HepG2 (cell line): ENCODE measurements around the gene RARRES1. TPM values are rescaled to one million over a fixed set of nuclear protein-coding genes. Genes with fewer than 3 reads are reported as not detected.

Experiments
- ATAC-seq: fragments of 200-7000 bp; cut with Tn5 transposase; 3 replicates; pipeline ENCODE4 v1.9.1; 2020; ENCODE audit warnings: mild to moderate bottlenecking, moderate library complexity
- BruUV-seq: library from RNA; stranded (reverse); fragments of 400-500 nt; replicated peaks from 2 replicates; lab custom pipeline; 2021; lab: Mats Ljungman, UMichigan
- CTCF ChIA-PET: fragments of 300-600 bp; formaldehyde crosslinking; extraction: SDS; loops from one replicate; lab custom pipeline; 2021; ENCODE audit warnings: low total read pairs, inconsistent platforms, low intra/inter-chr PET ratio; lab: Yijun Ruan, JAX
- POLR2A ChIA-PET: fragments of 350-600 bp; sonication (Branson Sonifier 250); formaldehyde crosslinking; loops from one replicate; lab custom pipeline; 2020; ENCODE audit warnings: antibody characterized with exemption, inconsistent platforms; lab: Yijun Ruan, JAX
- DNase-seq: peaks from one replicate; pipeline ENCODE4 v3.0.0-alpha.2; 2015; ENCODE audit warnings: low spot score
- FAIRE-seq: peaks from 3 replicates; lab custom pipeline; 2011; peaks lifted over from hg19 to GRCh38; lab: Jason Lieb, UNC
- H2AFZ ChIP-seq: one replicate; pipeline ENCODE4 v1.6.1; 2011; ENCODE audit warnings: low read length, inconsistent platforms
- H3K27ac ChIP-seq: fragments of 300-600 bp; 3 replicates; pipeline ENCODE4 v1.8.0; 2011; ENCODE audit warnings: mixed run types, mild to moderate bottlenecking, mixed read lengths, low read length, inconsistent platforms; ENCODE audit not compliant: insufficient read depth; ENCODE audit errors: extremely low read length
- H3K27me3 ChIP-seq, 2 experiments: fragments of 200-600 bp in 1 of 2; 2 replicates in 1 of 2; 3 replicates in 1 of 2; pipeline versions ENCODE4 v1.6.0 to v1.8.0; 2011; ENCODE audit warnings: low read length in 2 of 2, mild to moderate bottlenecking in 2 of 2, moderate library complexity in 2 of 2, inconsistent platforms in 1 of 2; ENCODE audit not compliant: insufficient read depth in 2 of 2, control insufficient read depth in 1 of 2
- H3K36me3 ChIP-seq, 2 experiments: fragments of 200-600 bp in 1 of 2; replicated peaks in 1 of 2; 2 replicates in 1 of 2; 3 replicates in 1 of 2; pipeline versions ENCODE4 v1.5.1 to v1.8.0; 2011; ENCODE audit warnings: low read length in 2 of 2, inconsistent platforms in 1 of 2; ENCODE audit not compliant: insufficient read depth in 2 of 2, control insufficient read depth in 1 of 2
- H3K4me1 ChIP-seq: 2 replicates; pipeline ENCODE4 v1.5.1; 2012; ENCODE audit warnings: low read length, inconsistent platforms; ENCODE audit not compliant: insufficient read depth
- H3K4me2 ChIP-seq: 2 replicates; pipeline ENCODE4 v1.6.0; 2011; ENCODE audit warnings: low read depth, low read length, inconsistent platforms
- H3K4me3 ChIP-seq, 3 experiments: fragments of 200-600 bp in 1 of 3; sonication (generic), shearing (Covaris generic) in 1 of 3; replicated peaks in 1 of 3; 2 replicates each; pipeline ENCODE4 v1.5.1; 2011 to 2016; ENCODE audit warnings: low read length in 3 of 3, inconsistent platforms in 2 of 3, low read depth in 2 of 3, mild to moderate bottlenecking in 2 of 3, control low read depth in 1 of 3, mixed read lengths in 1 of 3; ENCODE audit not compliant: insufficient read depth in 1 of 3
- H3K79me2 ChIP-seq: one replicate; pipeline ENCODE4 v1.6.1; 2011; ENCODE audit warnings: low read length, inconsistent platforms; ENCODE audit not compliant: insufficient read depth
- H3K9ac ChIP-seq: 2 replicates; pipeline ENCODE4 v1.6.0; 2011; ENCODE audit warnings: mild to moderate bottlenecking, low read depth, low read length, inconsistent platforms; ENCODE audit not compliant: insufficient read depth
- H3K9me3 ChIP-seq: 2 replicates; pipeline ENCODE4 v1.5.1; 2012; ENCODE audit warnings: mild to moderate bottlenecking, low read length
- H4K20me1 ChIP-seq: 2 replicates; pipeline ENCODE4 v1.6.0; 2011; ENCODE audit warnings: inconsistent platforms, mild to moderate bottlenecking, low read length, moderate library complexity; ENCODE audit not compliant: insufficient read depth
- BRD4 ChIP-seq: sonication (generic); formaldehyde crosslinking; IDR thresholded peaks from 2 replicates; pipeline ENCODE4 v1.4.0; 2020; ENCODE audit warnings: missing genetic modification reagents
- GATA4 ChIP-seq: sonication (generic); IDR thresholded peaks from 2 replicates; pipeline ENCODE4 v1.6.1; 2016; ENCODE audit warnings: antibody characterized with exemption, low read depth, borderline replicate concordance
- GATAD2A ChIP-seq: IDR thresholded peaks from 2 replicates; pipeline ENCODE4 v1.6.1; 2016
- GFI1 ChIP-seq: sonication (generic); formaldehyde crosslinking; IDR thresholded peaks from 2 replicates; pipeline ENCODE4 v1.5.0; 2020; ENCODE audit warnings: missing genetic modification reagents, mild to moderate bottlenecking, borderline replicate concordance
- HDAC2 ChIP-seq: sonication (generic); formaldehyde crosslinking; IDR thresholded peaks from 2 replicates; pipeline ENCODE4 v1.4.0; 2020; ENCODE audit warnings: missing genetic modification reagents
- IKZF4 ChIP-seq: sonication (generic); formaldehyde crosslinking; IDR thresholded peaks from 2 replicates; pipeline ENCODE4 v1.5.1; 2020; ENCODE audit warnings: borderline replicate concordance, mild to moderate bottlenecking, low read depth, missing genetic modification reagents; ENCODE audit errors: not compliant biosample characterization
- JDP2 ChIP-seq: sonication (generic); formaldehyde crosslinking; IDR thresholded peaks from 2 replicates; pipeline ENCODE4 v1.8.1; 2022; ENCODE audit warnings: missing genetic modification reagents, borderline replicate concordance
- POLR2AphosphoS5 ChIP-seq: IDR thresholded peaks from 2 replicates; pipeline ENCODE4 v1.6.1; 2012; ENCODE audit warnings: low read depth, low read length
- REPIN1 ChIP-seq: sonication (generic); formaldehyde crosslinking; IDR thresholded peaks from 2 replicates; pipeline ENCODE4 v1.8.0; 2022; ENCODE audit warnings: missing genetic modification reagents, low read depth, mild to moderate bottlenecking, borderline replicate concordance
- RXRB ChIP-seq: IDR thresholded peaks from 2 replicates; pipeline ENCODE4 v1.6.1; 2016; ENCODE audit warnings: borderline replicate concordance, missing genetic modification reagents, missing compliant biosample characterization
- ZNF101 ChIP-seq: sonication (generic); formaldehyde crosslinking; IDR thresholded peaks from 2 replicates; pipeline ENCODE4 v1.4.0; 2020; ENCODE audit warnings: mild to moderate bottlenecking, low read depth, missing genetic modification reagents, borderline replicate concordance
- ZNF468 ChIP-seq: sonication (generic); formaldehyde crosslinking; IDR thresholded peaks from 2 replicates; pipeline ENCODE4 v1.8.0; 2022; ENCODE audit warnings: mild to moderate bottlenecking, moderate library complexity, missing genetic modification reagents
- WGBS: methylation state at CpG from one replicate; pipeline ENCODE4 v1.1.6; 2017; ENCODE audit warnings: low lambda C conversion rate; 5-methylcytosine and 5-hydroxymethylcytosine counted together
- in situ Hi-C: cut with HindIII; loops from 2 replicates; pipeline ENCODE4 v1.10.0; 2017; ENCODE audit warnings: low pct_unique_long_range_greater_than_20kb; ENCODE audit not compliant: extremely low pct_ligation_motif_present
- intact Hi-C: fragments of 100-400 bp; cut with micrococcal nuclease; formaldehyde crosslinking; loops from one replicate; pipeline ENCODE4 v1.10.0; 2022; ENCODE audit not compliant: unreplicated experiment
- polyA plus RNA-seq, 8 experiments: library from polyadenylated mRNA; depleted of rRNA in 3 of 8; stranded (reverse) in 7 of 8; unstranded in 1 of 8; fragments of >200 nt; fragmentation: Illumina TruSeq in 4 of 8; extraction: Trizol in 4 of 8; gene quantifications; 2 replicates each; pipeline versions ENCODE4 v1.2.1 to v1.2.3, GENCODE V29; 2011 to 2016; ENCODE audit warnings: low read depth in 4 of 8, missing spikeins in 1 of 8, mixed read lengths in 1 of 8; ENCODE audit not compliant: insufficient read depth in 1 of 8
- total RNA-seq, 5 experiments: library from RNA; depleted of rRNA; stranded (reverse); fragments of >200 nt; fragmentation: Illumina TruSeq; extraction: Trizol; gene quantifications; 2 replicates each; pipeline ENCODE4 v1.2.3, GENCODE V29; 2016; ENCODE audit warnings: low read depth in 1 of 5
- TF ChIP-seq, protein P1 (sequence below), 2 experiments: fragments of 450-650 bp in 1 of 2; sonication (generic) in 1 of 2; formaldehyde crosslinking; IDR thresholded peaks; 2 replicates each; pipeline versions ENCODE4 v1.5.0 to v1.8.0; 2020 to 2022; ENCODE audit warnings: mild to moderate bottlenecking in 1 of 2, missing genetic modification reagents in 1 of 2
- TF ChIP-seq, protein P2 (sequence below): sonication (generic); formaldehyde crosslinking; IDR thresholded peaks from 2 replicates; pipeline ENCODE4 v1.9.0; 2021; ENCODE audit warnings: missing genetic modification reagents, mild to moderate bottlenecking, borderline replicate concordance
- TF ChIP-seq, protein P3 (sequence below): sonication (generic); formaldehyde crosslinking; IDR thresholded peaks from 2 replicates; pipeline ENCODE4 v1.8.1; 2023; ENCODE audit warnings: missing genetic modification reagents, mild to moderate bottlenecking, borderline replicate concordance

Gene RARRES1
- total and polyA plus RNA-seq, 2 of the 13 experiments (the other 11 are each of a cell fraction or from before 2014, with no cell fraction given): not detected

DNA sequence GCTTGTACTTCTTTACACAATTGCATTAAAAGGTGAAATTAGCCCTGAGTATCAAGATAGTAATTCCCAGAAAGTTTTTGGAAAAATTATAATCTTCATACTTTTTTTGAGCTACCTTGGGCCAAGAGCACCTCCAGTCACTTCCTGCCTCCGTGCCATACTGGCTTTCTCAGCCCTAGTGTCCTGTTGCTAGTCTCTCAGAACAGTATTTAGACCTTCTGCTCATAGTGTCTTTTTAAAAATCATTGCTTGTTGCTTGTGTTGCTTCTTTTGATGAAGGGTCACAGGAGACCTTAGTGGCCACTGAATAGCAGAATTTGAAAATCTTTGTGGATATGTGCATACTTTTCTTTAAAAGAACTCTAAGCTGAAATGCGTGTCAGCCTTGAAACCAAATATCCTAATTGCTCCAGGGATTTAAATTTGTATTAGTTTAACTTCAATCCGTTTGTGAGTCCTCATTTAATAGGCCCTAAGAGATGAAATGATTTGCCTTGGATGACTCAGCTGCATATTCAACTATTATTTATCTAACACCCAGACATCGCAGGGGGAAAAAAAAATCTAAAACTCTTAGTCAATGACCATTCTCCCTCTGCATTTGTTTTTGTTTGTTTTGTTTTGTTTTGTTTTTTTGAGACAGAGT, 30.7 kb downstream of the RARRES1 start:
- ChIA-PET CTCF (no interaction called here), POLR2A (no interaction called here)
- H3K4me2 ChIP-seq: no peak overlapping the region
- FAIRE-seq (no peak), DNase-seq (no peak), ATAC-seq (no peak)
- no peak overlapping the region for H3K9ac ChIP-seq
- H3K4me3 ChIP-seq: no peak overlapping the region
- H3K79me2 ChIP-seq: no peaks in the 10 kb centered on the region
- H2AFZ ChIP-seq: no peak overlapping the region
- no peaks in the 10 kb centered on the region for H3K9me3 ChIP-seq
- no TSS peak for BruUV-seq
- no peak overlapping the region for H3K27ac ChIP-seq
- H3K36me3 ChIP-seq: peaks cover 0 to 2% of the 10 kb centered on the region in 2 experiments; a peak in 2 of 5 replicates
- TF ChIP-seq IKZF4 (CRISPR knock-in tag): no peak
- no peak for TF ChIP-seq BRD4 (CRISPR knock-in tag)
- no peak for TF ChIP-seq GATAD2A (CRISPR knock-in tag)
- H3K4me1 ChIP-seq: no peaks in the 10 kb centered on the region
- peaks cover 2% of the 10 kb centered on the region; the same call in 1 of the 2 replicates for H4K20me1 ChIP-seq
- H3K27me3 ChIP-seq: no peaks in the 10 kb centered on the region
- in situ Hi-C loops (no loop called here), intact Hi-C loops (no loop called here)
- WGBS: 95% methylated on average over 4 of the region's 4 CpGs

DNA sequence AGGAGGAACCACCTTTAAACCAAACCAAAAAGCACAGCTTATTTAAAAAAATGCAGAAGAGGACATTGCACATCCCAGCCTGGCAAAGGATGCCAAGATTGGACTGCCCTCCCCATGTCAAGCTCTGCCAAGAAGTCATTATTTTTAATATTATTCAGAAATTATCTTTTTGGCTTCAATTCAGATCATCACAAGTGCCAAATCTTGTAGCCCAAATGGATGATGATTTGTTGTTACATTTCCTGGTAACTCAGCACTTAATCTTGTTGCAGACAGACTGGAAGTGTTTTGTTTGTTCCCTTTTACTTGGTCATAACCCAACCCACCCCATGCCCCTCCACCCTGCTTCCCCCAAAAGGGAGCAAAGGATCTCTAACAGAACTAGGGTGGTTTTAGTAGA, 31.7 kb downstream of the RARRES1 start:
- ChIA-PET POLR2A (no interaction called here), CTCF (no interaction called here)
- in situ Hi-C loops: no loop called here
- Histone ChIP-seq H3K4me3 (no peak overlapping the region), H3K36me3 (peaks cover 0 to 2% of the 10 kb centered on the region in 2 experiments; a peak in 2 of 5 replicates), H3K4me1 (no peaks in the 10 kb centered on the region), H3K4me2 (no peak overlapping the region), H3K79me2 (no peaks in the 10 kb centered on the region), H3K27ac (no peak overlapping the region), H4K20me1 (peaks cover 2% of the 10 kb centered on the region; the same call in 1 of the 2 replicates), H3K9ac (no peak overlapping the region), H2AFZ (no peak overlapping the region), H3K27me3 (no peaks in the 10 kb centered on the region), H3K9me3 (no peaks in the 10 kb centered on the region)
- BruUV-seq: no TSS peak
- FAIRE-seq (no peak), DNase-seq (no peak), ATAC-seq (no peak)
- intact Hi-C loops: no loop called here
- TF ChIP-seq HDAC2 (CRISPR knock-in tag): no peak
- TF ChIP-seq ZNF101 (CRISPR knock-in tag): no peak
- TF ChIP-seq ZNF468: no peak
- TF ChIP-seq, protein P1, sequence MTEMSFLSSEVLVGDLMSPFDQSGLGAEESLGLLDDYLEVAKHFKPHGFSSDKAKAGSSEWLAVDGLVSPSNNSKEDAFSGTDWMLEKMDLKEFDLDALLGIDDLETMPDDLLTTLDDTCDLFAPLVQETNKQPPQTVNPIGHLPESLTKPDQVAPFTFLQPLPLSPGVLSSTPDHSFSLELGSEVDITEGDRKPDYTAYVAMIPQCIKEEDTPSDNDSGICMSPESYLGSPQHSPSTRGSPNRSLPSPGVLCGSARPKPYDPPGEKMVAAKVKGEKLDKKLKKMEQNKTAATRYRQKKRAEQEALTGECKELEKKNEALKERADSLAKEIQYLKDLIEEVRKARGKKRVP (CRISPR knock-in tag; IDR thresholded peaks at IDR 0.05): no peak
- TF ChIP-seq RXRB (CRISPR knock-in tag): no peak
- no peak for TF ChIP-seq GFI1 (CRISPR knock-in tag)
- no peak for TF ChIP-seq REPIN1 (CRISPR knock-in tag)
- TF ChIP-seq JDP2 (CRISPR knock-in tag): no peak
- no peak for TF ChIP-seq GATA4
- TF ChIP-seq, protein P2, sequence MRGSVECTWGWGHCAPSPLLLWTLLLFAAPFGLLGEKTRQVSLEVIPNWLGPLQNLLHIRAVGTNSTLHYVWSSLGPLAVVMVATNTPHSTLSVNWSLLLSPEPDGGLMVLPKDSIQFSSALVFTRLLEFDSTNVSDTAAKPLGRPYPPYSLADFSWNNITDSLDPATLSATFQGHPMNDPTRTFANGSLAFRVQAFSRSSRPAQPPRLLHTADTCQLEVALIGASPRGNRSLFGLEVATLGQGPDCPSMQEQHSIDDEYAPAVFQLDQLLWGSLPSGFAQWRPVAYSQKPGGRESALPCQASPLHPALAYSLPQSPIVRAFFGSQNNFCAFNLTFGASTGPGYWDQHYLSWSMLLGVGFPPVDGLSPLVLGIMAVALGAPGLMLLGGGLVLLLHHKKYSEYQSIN (CRISPR knock-in tag): no peak
- TF ChIP-seq, protein P3, sequence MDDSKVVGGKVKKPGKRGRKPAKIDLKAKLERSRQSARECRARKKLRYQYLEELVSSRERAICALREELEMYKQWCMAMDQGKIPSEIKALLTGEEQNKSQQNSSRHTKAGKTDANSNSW (CRISPR knock-in tag): no peak
- no peak for TF ChIP-seq POLR2AphosphoS5
